DOHH2 (cell line): ENCODE results near the gene MKNK2.

Experiments used
- EZH2phosphoT487 ChIP-seq: fragments of 200-600 bp; sonication (generic); IDR thresholded peaks from 2 replicates; pipeline ENCODE4 v1.6.1; 2017; ENCODE audit warnings: borderline replicate concordance, mild to moderate bottlenecking, antibody characterized with exemption, low read length, moderate library complexity, mixed read lengths
- TF ChIP-seq, protein P1 (sequence below): fragments of 200-600 bp; sonication (generic); IDR thresholded peaks from one replicate; pipeline ENCODE4 v1.5.1; 2014; ENCODE audit warnings: antibody characterized with exemption, mild to moderate bottlenecking, low read depth, low read length; ENCODE audit not compliant: poor library complexity, severe bottlenecking

DNA sequence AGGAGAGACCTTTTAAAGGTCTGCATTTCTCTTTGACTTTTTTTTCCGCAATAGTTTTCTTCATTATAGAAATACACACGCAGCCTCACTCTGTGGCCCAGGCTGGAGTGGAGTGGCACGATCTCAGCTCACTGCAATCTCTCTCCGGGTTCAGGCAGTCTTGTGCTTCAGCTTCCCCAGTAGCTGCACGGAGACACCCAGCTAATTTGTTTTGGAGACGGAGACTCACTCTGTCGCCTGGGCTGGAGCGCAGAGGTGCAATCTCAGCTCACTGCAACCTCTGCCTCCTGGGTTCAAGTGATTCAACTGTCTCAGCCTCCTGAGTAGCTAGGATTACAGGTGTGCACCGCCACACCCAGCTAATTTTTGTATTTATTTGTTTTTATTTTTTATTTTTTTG lies 11.7 kb upstream of the MKNK2 start:
- TF ChIP-seq, protein P1, sequence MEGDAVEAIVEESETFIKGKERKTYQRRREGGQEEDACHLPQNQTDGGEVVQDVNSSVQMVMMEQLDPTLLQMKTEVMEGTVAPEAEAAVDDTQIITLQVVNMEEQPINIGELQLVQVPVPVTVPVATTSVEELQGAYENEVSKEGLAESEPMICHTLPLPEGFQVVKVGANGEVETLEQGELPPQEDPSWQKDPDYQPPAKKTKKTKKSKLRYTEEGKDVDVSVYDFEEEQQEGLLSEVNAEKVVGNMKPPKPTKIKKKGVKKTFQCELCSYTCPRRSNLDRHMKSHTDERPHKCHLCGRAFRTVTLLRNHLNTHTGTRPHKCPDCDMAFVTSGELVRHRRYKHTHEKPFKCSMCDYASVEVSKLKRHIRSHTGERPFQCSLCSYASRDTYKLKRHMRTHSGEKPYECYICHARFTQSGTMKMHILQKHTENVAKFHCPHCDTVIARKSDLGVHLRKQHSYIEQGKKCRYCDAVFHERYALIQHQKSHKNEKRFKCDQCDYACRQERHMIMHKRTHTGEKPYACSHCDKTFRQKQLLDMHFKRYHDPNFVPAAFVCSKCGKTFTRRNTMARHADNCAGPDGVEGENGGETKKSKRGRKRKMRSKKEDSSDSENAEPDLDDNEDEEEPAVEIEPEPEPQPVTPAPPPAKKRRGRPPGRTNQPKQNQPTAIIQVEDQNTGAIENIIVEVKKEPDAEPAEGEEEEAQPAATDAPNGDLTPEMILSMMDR, result no peak
- TF ChIP-seq EZH2phosphoT487, result no peak
